CD4-positive, alpha-beta T cell treated with Interleukin-12 subunit alpha and Interleukin-12 subunit beta, for 1 hour (primary cell): ENCODE measurements around the gene TENM4.

Experiments used
- DNase-seq: peaks from one replicate; pipeline ENCODE4 v3.0.0-alpha.2; 2020

TENM4 gene

GRCh38 chr11:79417069-79417920 is 23.5 kb downstream of the TENM4 start:
- no peak for DNase-seq

GRCh38 chr11:79415912-79416311 is 24.9 kb downstream of the TENM4 start:
- DNase-seq, result no peak

- no peak for DNase-seq
These were observed 25.4 kb downstream of the TENM4 start for GRCh38 chr11:79415411-79415810.

GRCh38 chr11:79414644-79415317 is 26.0 kb downstream of the TENM4 start:
- DNase-seq, result no peak

GRCh38 chr11:79414041-79414440 is 26.8 kb downstream of the TENM4 start:
- no peak for DNase-seq

GRCh38 chr11:79413268-79413667 is 27.6 kb downstream of the TENM4 start:
- DNase-seq, result no peak

GRCh38 chr11:79412761-79413160 is 28.1 kb downstream of the TENM4 start:
- no peak for DNase-seq

GRCh38 chr11:79409330-79409729 is 31.5 kb downstream of the TENM4 start:
- no peak for DNase-seq

- no peak for DNase-seq
These were observed 34.5 kb downstream of the TENM4 start for GRCh38 chr11:79406376-79406775.

GRCh38 chr11:79404806-79405205 is 36.0 kb downstream of the TENM4 start:
- DNase-seq, result no peak

GRCh38 chr11:79404325-79404724 is 36.5 kb downstream of the TENM4 start:
- no peak for DNase-seq

- no peak for DNase-seq
These were observed 37.0 kb downstream of the TENM4 start for GRCh38 chr11:79403839-79404238.

- no peak for DNase-seq
These were observed 37.9 kb downstream of the TENM4 start for GRCh38 chr11:79402912-79403311.

GRCh38 chr11:79400717-79401330 is 40.0 kb downstream of the TENM4 start:
- DNase-seq, result no peak

GRCh38 chr11:79400206-79400605 is 40.6 kb downstream of the TENM4 start:
- no peak for DNase-seq

- no peak for DNase-seq
These were observed 43.6 kb downstream of the TENM4 start for GRCh38 chr11:79397252-79397651.

- DNase-seq, result no peak
These were observed 44.2 kb downstream of the TENM4 start for GRCh38 chr11:79396674-79397073.

- DNase-seq, result no peak
These were observed 44.8 kb downstream of the TENM4 start for GRCh38 chr11:79396001-79396400.

GRCh38 chr11:79393362-79394043 is 47.3 kb downstream of the TENM4 start:
- DNase-seq, result no peak

- no peak for DNase-seq
These were observed 48.7 kb downstream of the TENM4 start for GRCh38 chr11:79392161-79392560.

- DNase-seq, result no peak
These were observed 49.9 kb downstream of the TENM4 start for GRCh38 chr11:79390923-79391322.

GRCh38 chr11:79390477-79390876 is 50.4 kb downstream of the TENM4 start:
- DNase-seq, result no peak

GRCh38 chr11:79388201-79388600 is 52.6 kb downstream of the TENM4 start:
- no peak for DNase-seq
